Heart left ventricle (tissue), 13 donors: ENCODE results near the gene PIGL.

ENCODE experiments used
- POLR2A ChIP-seq, 2 donors: fragments of 450-650 bp; IDR thresholded peaks; one replicate each; pipeline ENCODE4 v1.6.1; 2017; ENCODE audit warnings: antibody characterized with exemption in 2 of 2, mild to moderate bottlenecking in 2 of 2, moderate library complexity in 2 of 2
- TF ChIP-seq, protein P1 (sequence below), 12 donors: fragments of 200-600 bp; sonication (generic) in 4 of 12; IDR thresholded peaks; one replicate each; pipeline versions ENCODE4 v1.5.0 to v1.8.0; 2018 to 2022; ENCODE audit warnings: antibody characterized with exemption in 12 of 12, mild to moderate bottlenecking in 5 of 12
- donor health status: ischemic (EF 13 %, LVEDD 7.1; RV severe dilation, severe dysfunction).
- donor health status: DM: no; HTN: yes; CAD: no.
- donor health status: DM: no; HTN: no; CAD: no.
- donor health status: ischemic (EF 25% LVEDD 6.9; RV normal size, moderate dysfunction).
- donor health status: ischemic (EF 25% LVEDD 5.7; RV mildly dilated, moderate dysfunction).
- donor health status: ischemic (EF 35%, LVEDD 5.7; RV mildly dilated, moderate dysfunction).
- donor health status: nonischemic (EF 11% LVEDD 7.7; RV severe dilation, severe dysfunction).
- donor health status: DM: yes; HTN: yes; CAD: no.
- donor health status: PGD.
- donor health status: ischemic (EF 29% LVEDD 5.4; RV normal size, mild dysfunction).
- donor health status: nonischemic (EF 23%, LVEDD 6.1; RV moderate dilation, normal function).

DNA sequence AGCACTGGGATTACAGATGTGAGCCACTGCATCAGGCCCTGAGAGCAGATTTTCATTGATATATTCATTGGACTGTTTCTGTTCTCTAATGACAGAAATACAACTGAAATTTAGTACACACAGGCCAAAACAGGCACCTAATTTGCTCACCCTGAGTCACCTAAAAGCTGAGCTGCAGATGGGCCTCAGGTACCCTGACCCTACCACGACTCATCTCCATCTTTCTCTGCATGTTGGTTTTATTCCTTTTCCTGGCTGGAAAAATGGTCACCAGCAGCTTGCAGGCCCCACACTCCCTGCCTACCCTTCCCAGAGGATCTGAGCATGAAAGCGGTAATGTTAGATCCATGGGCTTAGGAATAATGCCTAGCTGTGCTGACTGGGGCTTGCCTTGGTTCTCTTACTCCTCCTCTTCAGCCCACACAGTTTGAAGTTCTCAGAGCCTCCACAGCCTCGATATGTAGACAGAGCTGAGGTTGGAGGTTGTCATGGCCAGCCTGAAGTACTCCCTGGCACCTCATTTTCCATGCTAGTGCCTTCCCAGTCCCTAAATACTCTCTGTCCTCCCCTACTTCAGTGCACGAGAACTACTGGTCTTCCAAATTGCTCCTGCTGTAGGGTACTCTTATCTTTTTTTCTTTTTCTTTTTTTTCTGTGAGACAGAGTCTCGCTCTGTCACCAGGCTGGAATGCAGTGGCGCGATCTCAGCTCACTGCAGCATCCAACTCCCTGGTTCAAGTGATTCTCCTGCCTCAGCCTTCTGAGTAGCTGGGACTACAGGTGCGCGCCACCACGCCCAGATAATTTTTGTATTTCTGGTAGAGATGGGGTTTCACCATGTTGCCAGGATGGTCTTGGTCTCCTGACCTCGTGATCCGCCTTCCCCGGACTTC, 85.2 kb downstream of the PIGL start:
- TF ChIP-seq, protein P1, sequence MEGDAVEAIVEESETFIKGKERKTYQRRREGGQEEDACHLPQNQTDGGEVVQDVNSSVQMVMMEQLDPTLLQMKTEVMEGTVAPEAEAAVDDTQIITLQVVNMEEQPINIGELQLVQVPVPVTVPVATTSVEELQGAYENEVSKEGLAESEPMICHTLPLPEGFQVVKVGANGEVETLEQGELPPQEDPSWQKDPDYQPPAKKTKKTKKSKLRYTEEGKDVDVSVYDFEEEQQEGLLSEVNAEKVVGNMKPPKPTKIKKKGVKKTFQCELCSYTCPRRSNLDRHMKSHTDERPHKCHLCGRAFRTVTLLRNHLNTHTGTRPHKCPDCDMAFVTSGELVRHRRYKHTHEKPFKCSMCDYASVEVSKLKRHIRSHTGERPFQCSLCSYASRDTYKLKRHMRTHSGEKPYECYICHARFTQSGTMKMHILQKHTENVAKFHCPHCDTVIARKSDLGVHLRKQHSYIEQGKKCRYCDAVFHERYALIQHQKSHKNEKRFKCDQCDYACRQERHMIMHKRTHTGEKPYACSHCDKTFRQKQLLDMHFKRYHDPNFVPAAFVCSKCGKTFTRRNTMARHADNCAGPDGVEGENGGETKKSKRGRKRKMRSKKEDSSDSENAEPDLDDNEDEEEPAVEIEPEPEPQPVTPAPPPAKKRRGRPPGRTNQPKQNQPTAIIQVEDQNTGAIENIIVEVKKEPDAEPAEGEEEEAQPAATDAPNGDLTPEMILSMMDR (IDR thresholded peaks at IDR 0.05), result no peak
- TF ChIP-seq POLR2A (IDR thresholded peaks at IDR 0.05), result no peak
